ENCODE results near the gene PXMP4. TPM values are rescaled to one million over a fixed set of nuclear protein-coding genes. Genes with fewer than 3 reads are reported as not detected.

The PXMP4 gene
- total RNA-seq, 1 donor from 2014 or later: 2.4 TPM

- no peaks in the 10 kb centered on the region for H3K27me3 ChIP-seq (ENCODE audit: control insufficient read depth, insufficient read depth, low read length)
- FAIRE-seq: no peak
Observed at GRCh38 chr20:33716498-33716897, 3.6 kb downstream of the PXMP4 start.

GRCh38 chr20:33713865-33714367, 6.2 kb downstream of the PXMP4 start:
- DNase-seq (ENCODE audit: low read depth) (no peak), FAIRE-seq (no peak)
- Histone ChIP-seq H3K36me3 (ENCODE audit: control insufficient read depth, insufficient read depth, low read length) (peaks cover 3% of the 10 kb centered on the region), H3K4me3 (ENCODE audit: low read depth, low read length) (no peak overlapping the region), H3K27me3 (ENCODE audit: control insufficient read depth, insufficient read depth, low read length) (no peaks in the 10 kb centered on the region)
- no peak for TF ChIP-seq CTCF (IDR thresholded peaks at IDR 0.05; ENCODE audit: insufficient read depth, low read length, severe bottlenecking)

More at GRCh38 chr20:33716498-33716897, 3.6 kb downstream of the PXMP4 start:
- no peak for DNase-seq (ENCODE audit: low read depth)
- no peak for TF ChIP-seq CTCF (IDR thresholded peaks at IDR 0.05; ENCODE audit: insufficient read depth, low read length, severe bottlenecking)
- no peak overlapping the region for H3K4me3 ChIP-seq (ENCODE audit: low read depth, low read length)
- peaks cover 3% of the 10 kb centered on the region for H3K36me3 ChIP-seq (ENCODE audit: control insufficient read depth, insufficient read depth, low read length)

GRCh38 chr20:33711446-33711738, 8.7 kb downstream of the PXMP4 start:
- FAIRE-seq: no peak
- H3K4me3 ChIP-seq (ENCODE audit: low read depth, low read length): no peak overlapping the region
- no peak for TF ChIP-seq CTCF (IDR thresholded peaks at IDR 0.05; ENCODE audit: insufficient read depth, low read length, severe bottlenecking)
- DNase-seq (ENCODE audit: low read depth): no peak
- H3K36me3 ChIP-seq (ENCODE audit: control insufficient read depth, insufficient read depth, low read length): peaks cover 4% of the 10 kb centered on the region
- H3K27me3 ChIP-seq (ENCODE audit: control insufficient read depth, insufficient read depth, low read length): no peaks in the 10 kb centered on the region

- peaks cover 4% of the 10 kb centered on the region for H3K36me3 ChIP-seq (ENCODE audit: control insufficient read depth, insufficient read depth, low read length)
- no peak for DNase-seq (ENCODE audit: low read depth)
- TF ChIP-seq CTCF (IDR thresholded peaks at IDR 0.05; ENCODE audit: insufficient read depth, low read length, severe bottlenecking): no peak
- FAIRE-seq: no peak
- H3K4me3 ChIP-seq (ENCODE audit: low read depth, low read length): no peak overlapping the region
- H3K27me3 ChIP-seq (ENCODE audit: control insufficient read depth, insufficient read depth, low read length): no peaks in the 10 kb centered on the region
Observed at GRCh38 chr20:33710681-33711445, 9.2 kb downstream of the PXMP4 start.

- DNase-seq (ENCODE audit: low read depth) (no peak), FAIRE-seq (no peak)
- H3K36me3 ChIP-seq (ENCODE audit: control insufficient read depth, insufficient read depth, low read length): peaks cover 4% of the 10 kb centered on the region
- H3K4me3 ChIP-seq (ENCODE audit: low read depth, low read length): no peak overlapping the region
- no peaks in the 10 kb centered on the region for H3K27me3 ChIP-seq (ENCODE audit: control insufficient read depth, insufficient read depth, low read length)
- TF ChIP-seq CTCF (IDR thresholded peaks at IDR 0.05; ENCODE audit: insufficient read depth, low read length, severe bottlenecking): no peak
Observed at GRCh38 chr20:33709905-33710541, 10.1 kb downstream of the PXMP4 start.

Data from bronchial epithelial cell (primary cell).